Endothelial cell of umbilical vein (primary cell): ENCODE measurements around the gene ULK1.

Source experiments
- EZH2 ChIP-seq: IDR thresholded peaks from 2 replicates; pipeline ENCODE4 v1.6.1; 2012; ENCODE audit warnings: borderline replicate concordance, low read depth, mild to moderate bottlenecking, moderate library complexity, low read length, inconsistent platforms; ENCODE audit not compliant: severe bottlenecking
- FOS ChIP-seq: IDR thresholded peaks from 2 replicates; pipeline ENCODE4 v1.6.1; 2011; ENCODE audit warnings: mild to moderate bottlenecking, low read length, moderate library complexity, borderline replicate concordance; ENCODE audit not compliant: insufficient read depth
- JUN ChIP-seq: IDR thresholded peaks from 2 replicates; pipeline ENCODE4 v1.6.1; 2011; ENCODE audit warnings: borderline replicate concordance, low read depth; ENCODE audit not compliant: insufficient read length, insufficient read depth
- MAX ChIP-seq: IDR thresholded peaks from 2 replicates; pipeline ENCODE4 v1.6.1; 2011; ENCODE audit not compliant: insufficient read depth, insufficient read length
- MYC ChIP-seq: IDR thresholded peaks from one replicate; pipeline ENCODE4 v1.6.1; 2011; ENCODE audit warnings: mild to moderate bottlenecking, low read depth, low read length
- POLR2A ChIP-seq: IDR thresholded peaks from 2 replicates; pipeline ENCODE4 v1.6.1; 2012; ENCODE audit warnings: low read depth, mild to moderate bottlenecking, control low read depth, low read length
- POLR2AphosphoS5 ChIP-seq: IDR thresholded peaks from 2 replicates; pipeline ENCODE4 v1.6.1; 2012; ENCODE audit warnings: low read depth, mild to moderate bottlenecking, control low read depth, low read length, moderate library complexity; ENCODE audit not compliant: insufficient read depth
- TF ChIP-seq, protein P1 (sequence below), 2 donors: IDR thresholded peaks; 1 replicate in 1 of 2; 2 replicates in 1 of 2; pipeline ENCODE4 v1.5.1; 2011; ENCODE audit warnings: low read length in 2 of 2, mild to moderate bottlenecking in 2 of 2, moderate library complexity in 2 of 2, control low read depth in 1 of 2, inconsistent platforms in 1 of 2, low read depth in 1 of 2; ENCODE audit not compliant: insufficient read depth in 1 of 2; ENCODE audit errors: extremely low read depth in 1 of 2

GRCh38 chr12:131865180-131865875 lies 29.1 kb upstream of the ULK1 start:
- TF ChIP-seq EZH2 (no peak), MAX (no peak), POLR2A (no peak), JUN (no peak), POLR2AphosphoS5 (no peak), FOS (no peak), MYC (no peak)
- TF ChIP-seq, protein P1, sequence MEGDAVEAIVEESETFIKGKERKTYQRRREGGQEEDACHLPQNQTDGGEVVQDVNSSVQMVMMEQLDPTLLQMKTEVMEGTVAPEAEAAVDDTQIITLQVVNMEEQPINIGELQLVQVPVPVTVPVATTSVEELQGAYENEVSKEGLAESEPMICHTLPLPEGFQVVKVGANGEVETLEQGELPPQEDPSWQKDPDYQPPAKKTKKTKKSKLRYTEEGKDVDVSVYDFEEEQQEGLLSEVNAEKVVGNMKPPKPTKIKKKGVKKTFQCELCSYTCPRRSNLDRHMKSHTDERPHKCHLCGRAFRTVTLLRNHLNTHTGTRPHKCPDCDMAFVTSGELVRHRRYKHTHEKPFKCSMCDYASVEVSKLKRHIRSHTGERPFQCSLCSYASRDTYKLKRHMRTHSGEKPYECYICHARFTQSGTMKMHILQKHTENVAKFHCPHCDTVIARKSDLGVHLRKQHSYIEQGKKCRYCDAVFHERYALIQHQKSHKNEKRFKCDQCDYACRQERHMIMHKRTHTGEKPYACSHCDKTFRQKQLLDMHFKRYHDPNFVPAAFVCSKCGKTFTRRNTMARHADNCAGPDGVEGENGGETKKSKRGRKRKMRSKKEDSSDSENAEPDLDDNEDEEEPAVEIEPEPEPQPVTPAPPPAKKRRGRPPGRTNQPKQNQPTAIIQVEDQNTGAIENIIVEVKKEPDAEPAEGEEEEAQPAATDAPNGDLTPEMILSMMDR (IDR thresholded peaks at IDR 0.05; ENCODE audit: extremely low read depth in 1 of 2, insufficient read depth in 1 of 2, low read depth in 1 of 2, low read length in 2 of 2) = no peak
